ENCODE measurements around the gene TMEM171.

Gene TMEM171

GRCh38 chr5:73121119-73121463 lies 716 bp downstream of the TMEM171 start:
- no peak for DNase-seq

GRCh38 chr5:73122875-73123810 lies 2.8 kb downstream of the TMEM171 start:
- no peak for DNase-seq

- no peak for DNase-seq
These were observed 4.9 kb downstream of the TMEM171 start for GRCh38 chr5:73125289-73125688.

GRCh38 chr5:73126381-73126780 lies 6.0 kb downstream of the TMEM171 start:
- DNase-seq = no peak

GRCh38 chr5:73126957-73127356 lies 6.6 kb downstream of the TMEM171 start:
- no peak for DNase-seq

GRCh38 chr5:73129143-73129542 lies 8.8 kb downstream of the TMEM171 start:
- no peak for DNase-seq

- DNase-seq = no peak
These were observed 10.4 kb downstream of the TMEM171 start for GRCh38 chr5:73130811-73131210.

GRCh38 chr5:73131711-73132425 lies 11.5 kb downstream of the TMEM171 start:
- no peak for DNase-seq

GRCh38 chr5:73132759-73133158 lies 12.4 kb downstream of the TMEM171 start:
- no peak for DNase-seq

GRCh38 chr5:73135021-73135420 lies 14.6 kb downstream of the TMEM171 start:
- DNase-seq = no peak

GRCh38 chr5:73135429-73136054 lies 15.2 kb downstream of the TMEM171 start:
- DNase-seq = no peak

- no peak for DNase-seq
These were observed 15.7 kb downstream of the TMEM171 start for GRCh38 chr5:73136055-73136562.

GRCh38 chr5:73137563-73138530 lies 17.5 kb downstream of the TMEM171 start:
- no peak for DNase-seq

- DNase-seq = no peak
These were observed 19.1 kb downstream of the TMEM171 start for GRCh38 chr5:73139485-73139884.

- DNase-seq = no peak
These were observed 20.4 kb downstream of the TMEM171 start for GRCh38 chr5:73140801-73141200.

- DNase-seq = no peak
These were observed 21.7 kb downstream of the TMEM171 start for GRCh38 chr5:73142035-73142434.

GRCh38 chr5:73143716-73144115 lies 23.3 kb downstream of the TMEM171 start:
- DNase-seq = no peak

GRCh38 chr5:73149540-73149939 lies 29.2 kb downstream of the TMEM171 start:
- DNase-seq = no peak

- DNase-seq = no peak
These were observed 30.5 kb downstream of the TMEM171 start for GRCh38 chr5:73150876-73151275.

GRCh38 chr5:73151766-73152410 lies 31.5 kb downstream of the TMEM171 start:
- DNase-seq = no peak
